GM10266 (cell line): ENCODE data around the gene ADAMTS17.
"Not testable (repeated sequence)": the region's sequence is repeated elsewhere in the genome, so short reads cannot be mapped to it uniquely, and the experiment has no call there.

Source experiments
- DNase-seq: peaks from one replicate; pipeline ENCODE4 v3.0.0; 2012; ENCODE audit errors: extremely low spot score
- CTCF ChIP-seq: IDR thresholded peaks from 2 replicates; pipeline ENCODE4 v1.5.1; 2012; ENCODE audit warnings: mild to moderate bottlenecking, low read depth; ENCODE audit not compliant: control insufficient read depth, insufficient read depth; ENCODE audit errors: missing control alignments

ADAMTS17 gene

GRCh38 chr15:99928429-99928981 lies 413.3 kb downstream of the ADAMTS17 start:
- DNase-seq = peak; percentile 66
- peak; percentile 72 for TF ChIP-seq CTCF

GRCh38 chr15:99926532-99926931 lies 415.2 kb downstream of the ADAMTS17 start:
- DNase-seq = not testable (repeated sequence)

- DNase-seq = peak; percentile 56
- no peak for TF ChIP-seq CTCF
These were observed 415.9 kb downstream of the ADAMTS17 start for GRCh38 chr15:99925661-99926461.

DNA sequence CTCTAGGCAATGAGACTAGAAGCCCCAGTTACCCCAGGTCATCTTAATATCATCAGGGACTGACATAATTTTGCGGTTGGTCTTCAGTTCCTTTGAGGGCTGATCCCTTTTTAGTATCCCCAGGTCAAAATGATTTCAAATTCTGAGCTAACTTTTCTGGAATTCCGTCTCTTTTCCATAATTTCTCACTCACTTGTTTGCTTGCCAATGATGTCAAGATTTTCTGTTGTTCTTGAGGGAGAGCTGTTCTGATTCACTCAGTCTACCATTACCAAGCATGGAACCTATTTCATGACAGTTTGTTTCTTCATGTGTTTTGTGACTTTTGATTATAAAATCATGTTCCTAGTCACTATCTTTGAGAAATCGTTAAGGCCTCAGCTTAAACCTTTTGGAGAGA lies 418.1 kb downstream of the ADAMTS17 start:
- DNase-seq = no peak
- no peak for TF ChIP-seq CTCF
